HFF-Myc (cell line): Measurements from ENCODE around the gene LRRC1.

Experiments
- DNase-seq: peaks from one replicate; pipeline ENCODE4 v3.0.0-alpha.2; 2011; ENCODE audit warnings: low read depth; ENCODE audit errors: extremely low read depth
- H3K4me3 ChIP-seq: replicated peaks from 2 replicates; pipeline ENCODE4 v1.5.1; 2011; ENCODE audit warnings: low read depth, mild to moderate bottlenecking, control low read depth, low read length
- CTCF ChIP-seq: IDR thresholded peaks from 2 replicates; pipeline ENCODE4 v1.5.1; 2012; ENCODE audit warnings: mild to moderate bottlenecking, low read depth, low read length, control low read depth; ENCODE audit errors: missing control alignments

The LRRC1 gene

GRCh38 chr6:53840027-53840426 is 45.2 kb downstream of the LRRC1 start:
- no peak for TF ChIP-seq CTCF
- H3K4me3 ChIP-seq: no peak overlapping the region
- no peak for DNase-seq

GRCh38 chr6:53845280-53846195 is 50.7 kb downstream of the LRRC1 start:
- TF ChIP-seq CTCF: no peak
- no peak overlapping the region for H3K4me3 ChIP-seq
- DNase-seq: no peak

GRCh38 chr6:53846250-53846649 is 51.4 kb downstream of the LRRC1 start:
- no peak for TF ChIP-seq CTCF
- DNase-seq: no peak

GRCh38 chr6:53847796-53848314 is 53.0 kb downstream of the LRRC1 start:
- no peak for TF ChIP-seq CTCF
- H3K4me3 ChIP-seq: no peak overlapping the region
- DNase-seq: no peak

More at GRCh38 chr6:53846250-53846649, 51.4 kb downstream of the LRRC1 start:
- H3K4me3 ChIP-seq: no peak overlapping the region

GRCh38 chr6:53850527-53850926 is 55.7 kb downstream of the LRRC1 start:
- H3K4me3 ChIP-seq: no peak overlapping the region
- TF ChIP-seq CTCF: no peak
- no peak for DNase-seq

GRCh38 chr6:53851561-53851960 is 56.8 kb downstream of the LRRC1 start:
- TF ChIP-seq CTCF: no peak
- H3K4me3 ChIP-seq: no peak overlapping the region
- DNase-seq: no peak
